Measurements from ENCODE around the gene FOXD3.
"Not testable (repeated sequence)": the region's sequence is repeated elsewhere in the genome, so short reads cannot be mapped to it uniquely, and the experiment has no call there.

The FOXD3 gene

GRCh38 chr1:63321066-63321784 is 1.1 kb upstream of the FOXD3 start:
- DNase-seq = no peak

DNA sequence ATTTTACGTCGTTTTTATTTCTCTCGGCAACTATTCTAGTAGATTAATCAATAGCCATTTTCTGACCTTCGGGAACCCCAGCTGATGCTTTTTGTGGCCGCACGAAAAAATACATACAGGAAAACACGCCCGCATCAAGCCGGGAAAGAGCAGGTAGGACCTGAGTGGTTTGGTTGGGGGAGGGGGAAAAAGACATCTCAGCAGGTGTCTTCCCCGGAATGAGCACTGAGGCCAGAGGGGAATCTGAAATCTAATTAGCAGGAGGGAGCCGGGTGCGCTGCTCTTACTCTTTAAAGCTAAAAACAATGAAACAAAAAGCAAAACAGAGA is 618 bp upstream of the FOXD3 start:
- DNase-seq = no peak

DNA sequence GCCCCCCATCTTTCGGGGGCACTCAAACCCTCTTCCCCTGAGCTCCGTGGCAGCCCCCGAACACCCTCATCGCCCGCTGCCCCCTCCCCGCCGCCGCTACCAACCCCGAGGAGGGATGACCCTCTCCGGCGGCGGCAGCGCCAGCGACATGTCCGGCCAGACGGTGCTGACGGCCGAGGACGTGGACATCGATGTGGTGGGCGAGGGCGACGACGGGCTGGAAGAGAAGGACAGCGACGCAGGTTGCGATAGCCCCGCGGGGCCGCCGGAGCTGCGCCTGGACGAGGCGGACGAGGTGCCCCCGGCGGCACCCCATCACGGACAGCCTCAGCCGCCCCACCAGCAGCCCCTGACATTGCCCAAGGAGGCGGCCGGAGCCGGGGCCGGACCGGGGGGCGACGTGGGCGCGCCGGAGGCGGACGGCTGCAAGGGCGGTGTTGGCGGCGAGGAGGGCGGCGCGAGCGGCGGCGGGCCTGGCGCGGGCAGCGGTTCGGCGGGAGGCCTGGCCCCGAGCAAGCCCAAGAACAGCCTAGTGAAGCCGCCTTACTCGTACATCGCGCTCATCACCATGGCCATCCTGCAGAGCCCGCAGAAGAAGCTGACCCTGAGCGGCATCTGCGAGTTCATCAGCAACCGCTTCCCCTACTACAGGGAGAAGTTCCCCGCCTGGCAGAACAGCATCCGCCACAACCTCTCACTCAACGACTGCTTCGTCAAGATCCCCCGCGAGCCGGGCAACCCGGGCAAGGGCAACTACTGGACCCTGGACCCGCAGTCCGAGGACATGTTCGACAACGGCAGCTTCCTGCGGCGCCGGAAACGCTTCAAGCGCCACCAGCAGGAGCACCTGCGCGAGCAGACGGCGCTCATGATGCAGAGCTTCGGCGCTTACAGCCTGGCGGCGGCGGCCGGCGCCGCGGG is 837 bp downstream of the FOXD3 start:
- DNase-seq = no peak

GRCh38 chr1:63323865-63324778 is 1.8 kb downstream of the FOXD3 start:
- no peak for DNase-seq

DNA sequence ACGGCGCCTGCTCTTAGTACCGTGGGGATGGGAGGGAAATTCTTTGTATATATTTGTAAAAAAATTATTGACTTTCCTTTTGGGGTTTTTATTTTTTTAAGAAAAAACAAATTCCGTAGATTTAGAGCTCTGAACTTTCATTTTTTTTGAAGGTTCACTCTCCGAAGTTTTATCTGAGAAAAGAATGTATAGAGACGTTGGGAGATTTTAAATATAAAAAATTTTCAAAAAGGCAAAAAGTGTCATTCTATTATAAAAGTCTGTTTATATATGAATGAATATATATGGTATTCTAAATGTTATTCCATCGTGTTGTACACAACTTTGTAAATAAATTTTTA is 2.4 kb downstream of the FOXD3 start:
- DNase-seq = no peak

GRCh38 chr1:63325279-63325985 is 3.1 kb downstream of the FOXD3 start:
- DNase-seq = no peak

DNA sequence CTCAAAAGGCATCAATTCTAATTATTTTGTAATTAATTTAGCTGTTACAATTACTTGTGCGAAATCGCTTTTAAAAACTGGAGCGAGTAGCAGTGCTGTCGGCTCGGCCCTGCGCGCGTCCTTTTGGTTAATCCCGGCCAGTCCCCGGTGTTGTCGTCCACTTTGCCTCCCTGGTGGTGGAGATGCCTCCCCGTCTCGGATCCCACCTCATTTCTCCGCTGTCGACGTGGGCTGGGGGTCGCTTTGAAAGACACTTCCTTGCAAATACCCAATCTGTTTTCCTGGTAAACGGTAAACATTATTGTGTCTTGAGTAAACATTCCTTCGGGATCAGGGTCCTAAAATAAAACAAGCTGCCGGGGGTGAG is 3.7 kb downstream of the FOXD3 start:
- DNase-seq = no peak

DNA sequence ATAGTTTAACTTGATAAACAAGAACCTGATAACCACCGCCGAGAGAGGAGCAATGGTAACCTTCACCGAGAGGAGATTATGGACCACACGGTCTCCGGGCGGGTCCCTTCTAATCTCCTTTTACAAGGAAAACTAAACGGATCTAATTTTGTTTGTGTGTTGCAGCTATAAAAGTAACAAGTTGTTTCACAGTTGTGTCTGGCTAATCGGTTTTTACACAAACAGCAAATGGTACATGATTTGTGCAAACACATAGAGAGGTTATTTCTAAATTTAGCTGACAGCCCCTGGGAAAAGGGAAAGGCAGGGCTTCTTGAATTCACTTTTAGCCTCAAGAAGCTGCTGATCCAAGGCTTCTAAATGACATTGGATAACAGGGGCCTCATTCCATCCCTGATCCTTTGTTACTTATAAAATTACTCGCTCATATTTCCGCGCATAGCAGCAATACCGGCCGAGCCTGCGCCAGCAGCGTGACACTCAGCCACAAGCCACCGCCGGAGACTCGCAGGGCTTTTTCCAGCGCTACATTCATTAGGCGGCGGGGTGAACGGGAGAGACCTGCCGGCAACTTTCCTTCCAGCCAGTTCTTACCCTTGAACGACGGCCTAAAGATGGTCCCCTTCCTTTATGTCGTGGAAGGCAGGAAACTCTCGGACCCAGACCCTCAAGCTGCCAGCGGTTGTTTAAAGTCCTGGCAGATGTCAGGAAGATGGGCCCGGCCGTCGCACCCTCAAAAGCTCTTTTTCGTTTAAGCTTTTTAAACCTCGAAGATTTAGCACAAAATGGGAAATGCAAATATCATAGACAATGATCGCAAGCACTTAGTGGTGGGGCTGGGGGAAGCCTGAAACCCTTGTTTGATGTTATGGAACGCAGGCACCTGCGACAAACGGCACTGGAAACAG is 4.4 kb downstream of the FOXD3 start:
- DNase-seq = no peak

DNA sequence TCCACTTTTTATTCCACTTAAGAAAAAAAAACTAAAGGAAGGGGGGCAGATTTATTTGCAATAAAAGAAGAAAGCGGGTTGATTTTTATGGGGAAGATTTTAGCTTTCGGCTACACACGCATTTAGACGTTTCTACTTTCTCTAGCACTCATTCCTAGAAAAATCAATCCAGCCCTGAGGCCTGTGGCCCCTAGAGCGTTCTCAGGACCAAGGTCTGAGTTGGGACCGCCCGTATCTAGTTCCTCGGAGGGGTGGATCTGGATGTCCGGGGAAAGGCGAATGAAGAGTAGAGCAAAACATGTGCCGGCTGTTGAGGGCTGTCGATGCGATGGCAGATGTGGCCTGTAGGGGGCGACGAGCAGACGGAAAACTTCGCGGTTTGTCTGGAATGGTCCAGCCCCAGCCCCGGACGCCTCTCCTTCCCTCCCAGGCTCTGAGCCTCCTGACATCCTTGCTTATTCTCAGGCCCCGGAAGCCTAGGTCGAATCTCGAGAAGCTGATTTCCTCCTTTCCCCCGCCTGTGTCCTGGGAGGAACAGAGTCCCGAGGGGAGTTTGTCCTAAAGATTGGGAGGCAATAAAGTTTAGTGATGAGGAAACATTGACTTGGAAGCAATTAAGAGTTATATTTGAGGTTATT is 5.2 kb downstream of the FOXD3 start:
- DNase-seq = peak; percentile 81

DNA sequence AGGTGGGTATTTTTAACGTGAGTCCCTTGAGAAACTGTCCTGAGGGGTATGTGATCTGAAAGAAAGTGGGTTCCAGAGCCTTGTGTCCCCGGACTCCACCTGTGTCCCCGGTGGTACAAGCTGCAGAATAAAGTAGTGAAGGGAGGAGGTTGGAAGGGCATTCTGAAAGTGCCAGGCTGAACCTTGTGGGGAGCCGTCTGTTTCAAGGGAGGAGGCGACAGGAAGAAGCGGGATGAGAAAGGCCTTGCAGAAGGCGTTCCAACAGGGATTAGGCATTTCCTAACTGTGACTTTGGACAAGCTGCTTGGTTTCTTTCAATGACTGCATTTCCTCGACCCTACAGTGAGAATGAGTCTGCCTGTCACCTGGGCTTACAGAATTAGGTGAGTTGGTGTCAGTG is 5.8 kb downstream of the FOXD3 start:
- no peak for DNase-seq

- DNase-seq = no peak
These were observed 6.4 kb downstream of the FOXD3 start for GRCh38 chr1:63328781-63329180.

DNA sequence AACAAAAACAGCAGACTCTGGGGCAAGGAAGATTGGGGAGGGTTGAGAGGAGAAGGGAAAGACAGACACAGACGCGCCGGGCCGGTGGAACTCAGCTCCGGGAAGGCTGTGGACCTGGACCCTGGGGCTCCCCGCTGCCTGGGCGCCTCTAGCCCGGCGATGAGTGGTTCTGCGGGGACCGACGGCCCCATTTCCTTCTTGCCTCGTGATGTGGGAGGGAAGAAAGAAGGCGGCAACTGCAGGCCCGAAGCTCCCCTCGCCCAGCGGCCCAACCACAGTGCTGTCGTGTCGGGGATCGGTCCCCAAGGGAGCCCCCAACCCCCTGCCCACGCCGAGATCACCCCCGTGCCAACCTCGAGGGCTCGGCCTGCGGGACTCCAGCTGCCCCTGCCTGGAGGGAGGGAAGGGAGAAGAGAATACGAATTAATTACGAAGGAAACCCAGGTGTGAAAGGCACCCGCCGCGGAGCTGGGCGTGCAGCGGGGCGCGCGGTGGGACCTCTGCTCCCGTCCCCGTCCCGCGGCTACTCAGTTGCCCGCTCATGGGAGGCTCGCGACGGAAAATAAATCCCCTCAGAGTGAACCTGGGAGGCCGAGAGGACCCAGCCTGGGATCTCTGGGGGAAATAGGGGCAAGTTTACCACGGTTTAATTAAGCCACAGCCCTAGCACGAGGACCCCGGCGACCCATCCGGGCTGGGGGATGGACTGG is 7.4 kb downstream of the FOXD3 start:
- no peak for DNase-seq

GRCh38 chr1:63330331-63330916 is 8.1 kb downstream of the FOXD3 start:
- DNase-seq = no peak

- DNase-seq = peak; percentile 41
These were observed 20.0 kb downstream of the FOXD3 start for GRCh38 chr1:63342402-63342801.

- no peak for DNase-seq
These were observed 21.6 kb downstream of the FOXD3 start for GRCh38 chr1:63343922-63344321.

GRCh38 chr1:63350320-63350719 is 28.0 kb downstream of the FOXD3 start:
- DNase-seq = no peak

GRCh38 chr1:63352736-63353135 is 30.4 kb downstream of the FOXD3 start:
- no peak for DNase-seq

- DNase-seq = not testable (repeated sequence)
These were observed 33.9 kb downstream of the FOXD3 start for GRCh38 chr1:63356234-63356633.

- no peak for DNase-seq
These were observed 37.2 kb downstream of the FOXD3 start for GRCh38 chr1:63359561-63359960.

DNA sequence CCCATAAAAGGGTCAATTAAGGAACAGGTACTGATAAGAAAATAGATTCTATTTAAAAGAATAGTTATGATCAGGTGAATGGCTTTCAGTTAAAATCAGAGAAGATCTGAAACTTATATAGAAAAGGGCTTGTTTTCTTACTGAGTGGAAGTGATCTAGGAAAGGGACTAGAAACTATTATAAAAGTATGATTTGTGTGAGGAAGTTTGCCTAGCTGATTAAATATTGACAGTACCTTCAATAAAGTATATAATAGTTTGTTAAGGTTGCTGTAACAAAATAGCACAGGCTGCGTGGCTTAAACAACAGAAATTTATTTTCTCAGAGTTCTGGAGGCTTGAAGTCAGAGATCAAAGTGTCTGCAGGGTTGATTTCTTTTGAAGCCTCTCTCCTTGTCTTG is 39.7 kb downstream of the FOXD3 start:
- DNase-seq = no peak
